CD14-positive monocyte (primary cell): ENCODE data around the gene CSAD. TPM values are rescaled to one million over a fixed set of nuclear protein-coding genes. Genes with fewer than 3 reads are reported as not detected.

Experiments used
- DNase-seq, 3 donors: peaks; one replicate each; pipeline ENCODE4 v3.0.0-alpha.2; 2011 to 2022
- H2AFZ ChIP-seq: 2 replicates; pipeline ENCODE4 v1.6.0; 2012; ENCODE audit warnings: mild to moderate bottlenecking, low read depth, low read length, inconsistent platforms; ENCODE audit not compliant: insufficient read depth, poor library complexity, severe bottlenecking
- H3K27ac ChIP-seq, 2 donors: 1 replicate in 1 of 2; 2 replicates in 1 of 2; pipeline ENCODE4 v1.5.1; 2012 to 2013; ENCODE audit warnings: low read length in 2 of 2, control low read depth in 1 of 2, inconsistent platforms in 1 of 2, low read depth in 1 of 2, mild to moderate bottlenecking in 1 of 2
- H3K27me3 ChIP-seq, 2 donors: one replicate each; pipeline versions ENCODE4 v1.6.0 to v1.6.1; 2011 to 2013; ENCODE audit warnings: low read length in 2 of 2; ENCODE audit not compliant: control insufficient read depth in 2 of 2, insufficient read depth in 2 of 2
- H3K36me3 ChIP-seq, 2 donors: replicated peaks in 1 of 2; 1 replicate in 1 of 2; 2 replicates in 1 of 2; pipeline versions ENCODE4 v1.5.1 to v1.6.1; 2012 to 2013; ENCODE audit warnings: low read length in 2 of 2, control low read depth in 1 of 2, inconsistent platforms in 1 of 2, mild to moderate bottlenecking in 1 of 2; ENCODE audit not compliant: insufficient read depth in 2 of 2, control insufficient read depth in 1 of 2
- H3K4me1 ChIP-seq, 2 donors: 1 replicate in 1 of 2; 2 replicates in 1 of 2; pipeline versions ENCODE4 v1.5.1 to v1.6.1; 2012 to 2013; ENCODE audit warnings: low read length in 2 of 2, control low read depth in 1 of 2, inconsistent platforms in 1 of 2, mild to moderate bottlenecking in 1 of 2, moderate library complexity in 1 of 2; ENCODE audit not compliant: insufficient read depth in 2 of 2, control insufficient read depth in 1 of 2
- H3K4me2 ChIP-seq: replicated peaks from 2 replicates; pipeline ENCODE3; 2012; ENCODE audit warnings: low read length, moderate library complexity, mild to moderate bottlenecking; ENCODE audit not compliant: poor library complexity, severe bottlenecking; ENCODE audit errors: extremely low read depth
- H3K4me3 ChIP-seq, 3 experiments: fragments of 200-600 bp in 1 of 3; sonication (generic) in 1 of 3; replicated peaks in 1 of 3; 1 replicate in 2 of 3; 2 replicates in 1 of 3; pipeline ENCODE4 v1.5.1; 2011 to 2013; ENCODE audit warnings: low read length in 3 of 3, mild to moderate bottlenecking in 3 of 3, control low read depth in 2 of 3, low read depth in 2 of 3, inconsistent platforms in 1 of 3, moderate library complexity in 1 of 3
- H3K79me2 ChIP-seq: 2 replicates; pipeline ENCODE4 v1.6.0; 2012; ENCODE audit warnings: mild to moderate bottlenecking, control low read depth, inconsistent platforms, low read length, moderate library complexity; ENCODE audit not compliant: insufficient read depth
- H3K9ac ChIP-seq: 2 replicates; pipeline ENCODE4 v1.6.0; 2017; ENCODE audit warnings: low read length, mild to moderate bottlenecking; ENCODE audit not compliant: insufficient read depth, poor library complexity, severe bottlenecking
- H3K9me3 ChIP-seq, 2 donors: replicated peaks in 1 of 2; 1 replicate in 1 of 2; 2 replicates in 1 of 2; pipeline versions ENCODE4 v1.5.1 to v1.6.1; 2012 to 2013; ENCODE audit warnings: low read length in 2 of 2, control low read depth in 1 of 2; ENCODE audit not compliant: control insufficient read depth in 1 of 2, insufficient read depth in 1 of 2
- H4K20me1 ChIP-seq: 2 replicates; pipeline ENCODE4 v1.6.0; 2012; ENCODE audit warnings: mild to moderate bottlenecking, low read length, control low read depth, moderate library complexity; ENCODE audit not compliant: insufficient read depth
- H3K27ac Mint-ChIP-seq, 7 donors: one replicate each; pipeline ENCODE4 v1.8.0; 2020; ENCODE audit warnings: mild to moderate bottlenecking in 7 of 7, mixed read lengths in 7 of 7, moderate library complexity in 6 of 7, inconsistent platforms in 2 of 7
- H3K27me3 Mint-ChIP-seq, 3 donors: one replicate each; pipeline ENCODE4 v1.8.0; 2021 to 2022; ENCODE audit warnings: low read depth in 3 of 3, mild to moderate bottlenecking in 3 of 3, mixed read lengths in 3 of 3, moderate library complexity in 3 of 3, inconsistent platforms in 1 of 3
- H3K36me3 Mint-ChIP-seq, 2 donors: one replicate each; pipeline ENCODE4 v1.8.0; 2020; ENCODE audit warnings: mixed read lengths in 2 of 2, inconsistent platforms in 1 of 2, mild to moderate bottlenecking in 1 of 2
- H3K4me1 Mint-ChIP-seq: one replicate; pipeline ENCODE4 v1.8.0; 2020; ENCODE audit warnings: mild to moderate bottlenecking, mixed read lengths
- H3K4me3 Mint-ChIP-seq, 2 donors: one replicate each; pipeline ENCODE4 v1.8.0; 2020; ENCODE audit warnings: mild to moderate bottlenecking in 2 of 2, mixed read lengths in 2 of 2, moderate library complexity in 1 of 2
- H3K9me3 Mint-ChIP-seq, 7 donors: one replicate each; pipeline ENCODE4 v1.8.0; 2020 to 2022; ENCODE audit warnings: mixed read lengths in 7 of 7, mild to moderate bottlenecking in 6 of 7, moderate library complexity in 6 of 7, inconsistent platforms in 2 of 7
- WGBS: methylation state at CpG from one replicate; pipeline ENCODE4 v1.1.5; 2013; ENCODE audit warnings: missing lambda C conversion rate; ENCODE audit not compliant: insufficient coverage; 5-methylcytosine and 5-hydroxymethylcytosine counted together
- intact Hi-C, 2 donors: fragments of 100-400 bp; cut with micrococcal nuclease; formaldehyde crosslinking; loops; one replicate each; pipeline versions ENCODE4 v1.15.0 to v1.15.1; 2023
- polyA plus RNA-seq, 3 donors: library from polyadenylated mRNA; depleted of rRNA in 1 of 3; unstranded in 2 of 3; stranded (reverse) in 1 of 3; fragments of 300-500 nt in 2 of 3; fragments of >200 nt in 1 of 3; fragmentation: Illumina TruSeq in 2 of 3; gene quantifications; 1 replicate in 2 of 3; 2 replicates in 1 of 3; pipeline ENCODE4 v1.2.3, GENCODE V29; 2012 to 2021
- TF ChIP-seq, protein P1 (sequence below): fragments of 200-600 bp; IDR thresholded peaks from one replicate; pipeline ENCODE4 v1.8.0; 2022; ENCODE audit warnings: antibody characterized with exemption, mild to moderate bottlenecking

CSAD gene
- polyA plus RNA-seq, 3 donors: 1.3 to 145 (median 1.4) TPM

GRCh38 chr12:53170876-53171724 is 9.6 kb downstream of the CSAD start:
- Mint-ChIP-seq H3K9me3 (no peaks in the 10 kb centered on the region), H3K4me1 (peaks cover 4% of the 10 kb centered on the region), H3K27ac (peak overlapping the region in 1 of 7 donors; percentile 40), H3K36me3 (peaks cover 39 to 42% of the 10 kb centered on the region in 2 donors), H3K4me3 (no peak overlapping the region), H3K27me3 (peaks cover 0 to 1% (median 0%) of the 10 kb centered on the region in 3 donors)
- Histone ChIP-seq H3K4me1 (no peaks in the 10 kb centered on the region), H3K4me3 (no peak overlapping the region), H3K4me2 (no peak overlapping the region), H3K79me2 (no peaks in the 10 kb centered on the region), H3K27ac (no peak overlapping the region), H3K36me3 (peaks cover 6 to 31% of the 10 kb centered on the region in 2 donors), H3K9me3 (no peaks in the 10 kb centered on the region), H4K20me1 (no peaks in the 10 kb centered on the region), H2AFZ (no peak overlapping the region), H3K27me3 (no peaks in the 10 kb centered on the region), H3K9ac (no peak overlapping the region)
- DNase-seq: no peak
- intact Hi-C loops: no loop called here
- TF ChIP-seq, protein P1, sequence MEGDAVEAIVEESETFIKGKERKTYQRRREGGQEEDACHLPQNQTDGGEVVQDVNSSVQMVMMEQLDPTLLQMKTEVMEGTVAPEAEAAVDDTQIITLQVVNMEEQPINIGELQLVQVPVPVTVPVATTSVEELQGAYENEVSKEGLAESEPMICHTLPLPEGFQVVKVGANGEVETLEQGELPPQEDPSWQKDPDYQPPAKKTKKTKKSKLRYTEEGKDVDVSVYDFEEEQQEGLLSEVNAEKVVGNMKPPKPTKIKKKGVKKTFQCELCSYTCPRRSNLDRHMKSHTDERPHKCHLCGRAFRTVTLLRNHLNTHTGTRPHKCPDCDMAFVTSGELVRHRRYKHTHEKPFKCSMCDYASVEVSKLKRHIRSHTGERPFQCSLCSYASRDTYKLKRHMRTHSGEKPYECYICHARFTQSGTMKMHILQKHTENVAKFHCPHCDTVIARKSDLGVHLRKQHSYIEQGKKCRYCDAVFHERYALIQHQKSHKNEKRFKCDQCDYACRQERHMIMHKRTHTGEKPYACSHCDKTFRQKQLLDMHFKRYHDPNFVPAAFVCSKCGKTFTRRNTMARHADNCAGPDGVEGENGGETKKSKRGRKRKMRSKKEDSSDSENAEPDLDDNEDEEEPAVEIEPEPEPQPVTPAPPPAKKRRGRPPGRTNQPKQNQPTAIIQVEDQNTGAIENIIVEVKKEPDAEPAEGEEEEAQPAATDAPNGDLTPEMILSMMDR: no peak
- 100% methylated on average over 3 of the region's 14 CpGs for WGBS

DNA sequence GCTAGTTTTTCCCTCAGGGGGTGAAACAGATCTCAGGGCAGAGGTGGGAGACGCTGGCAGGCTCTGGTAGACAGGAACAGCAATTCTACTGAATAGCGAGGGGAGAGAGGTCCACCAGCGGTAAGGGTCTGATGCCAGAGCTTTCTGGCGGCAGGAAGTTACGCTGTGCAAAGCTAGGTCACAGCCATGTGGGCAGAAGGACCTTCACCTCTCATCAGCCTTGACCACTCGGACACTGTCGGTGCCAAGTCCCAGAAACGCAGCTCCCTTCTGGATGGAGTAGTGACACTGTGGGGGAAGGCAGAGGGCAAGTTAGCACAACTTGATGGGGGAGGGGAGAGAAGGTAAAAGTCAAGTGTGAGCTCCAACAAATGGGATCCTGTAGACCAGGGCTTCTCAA is 10.5 kb downstream of the CSAD start:
- H3K4me3 ChIP-seq: no peak overlapping the region

More for the DNA sequence above, 10.5 kb downstream of the CSAD start:
- peaks cover 39 to 42% of the 10 kb centered on the region in 2 donors for H3K36me3 Mint-ChIP-seq
- no peaks in the 10 kb centered on the region for H3K27me3 ChIP-seq
- H3K4me2 ChIP-seq: no peak overlapping the region
- 96% methylated on average over 6 of the region's 8 CpGs for WGBS
- H3K4me1 Mint-ChIP-seq: peaks cover 4% of the 10 kb centered on the region
- peaks cover 6 to 31% of the 10 kb centered on the region in 2 donors for H3K36me3 ChIP-seq
- H3K27me3 Mint-ChIP-seq: peaks cover 0 to 1% (median 0%) of the 10 kb centered on the region in 3 donors
- H3K79me2 ChIP-seq: no peaks in the 10 kb centered on the region
- no peak overlapping the region for H3K27ac ChIP-seq
- H3K27ac Mint-ChIP-seq: no peak overlapping the region
- TF ChIP-seq, protein P1: no peak
- no peaks in the 10 kb centered on the region for H3K9me3 Mint-ChIP-seq
- no peak overlapping the region for H3K4me3 Mint-ChIP-seq
- no peaks in the 10 kb centered on the region for H3K4me1 ChIP-seq
- no peak for DNase-seq
- no peak overlapping the region for H2AFZ ChIP-seq
- H4K20me1 ChIP-seq: no peaks in the 10 kb centered on the region
- intact Hi-C loops: no loop called here
- H3K9me3 ChIP-seq: no peaks in the 10 kb centered on the region
- H3K9ac ChIP-seq: no peak overlapping the region
